IPS DF 4.7 (cell line): ENCODE data around the gene OR4C16.

Experiments
- DNase-seq: peaks from one replicate; pipeline ENCODE4 v3.0.0-alpha.2; 2013; ENCODE audit warnings: low spot score; ENCODE audit errors: extremely low read depth

The OR4C16 gene

GRCh38 chr11:55571828-55572227, at the start of gene OR4C16:
Gene OR4C16, plus strand, starts transcription at chr11:55572128. Its CDS starts 0 bp downstream, at chr11:55572128.
- DNase-seq, result no peak

- no peak for DNase-seq
These were observed 17.8 kb upstream of the OR4C16 start, which contains the start of gene OR4C15 for GRCh38 chr11:55554169-55554568. Gene OR4C15, plus strand, starts transcription at chr11:55554469. Its CDS starts 0 bp downstream, at chr11:55554469.

GRCh38 chr11:55572548-55572947, 620 bp downstream of the OR4C16 start:
- no peak for DNase-seq

- no peak for DNase-seq
These were observed 35.6 kb downstream of the OR4C16 start, which contains the start of gene OR4C11 for GRCh38 chr11:55607545-55607944. Gene OR4C11, minus strand, starts transcription at chr11:55607645. Its CDS starts 3,272 bp downstream, at chr11:55604373.
